Activated CD8-positive, alpha-beta memory T cell treated with anti-CD3 and anti-CD28 coated beads, Interleukin-2, amount 50 U/mL, for 48 hours (primary cell): Measurements from ENCODE around the gene AUP1.
"Not testable (repeated sequence)": the region's sequence is repeated elsewhere in the genome, so short reads cannot be mapped to it uniquely, and the experiment has no call there.

Experiments
- DNase-seq: peaks from one replicate; pipeline ENCODE4 v3.0.0-alpha.2; 2020

Gene AUP1

DNA sequence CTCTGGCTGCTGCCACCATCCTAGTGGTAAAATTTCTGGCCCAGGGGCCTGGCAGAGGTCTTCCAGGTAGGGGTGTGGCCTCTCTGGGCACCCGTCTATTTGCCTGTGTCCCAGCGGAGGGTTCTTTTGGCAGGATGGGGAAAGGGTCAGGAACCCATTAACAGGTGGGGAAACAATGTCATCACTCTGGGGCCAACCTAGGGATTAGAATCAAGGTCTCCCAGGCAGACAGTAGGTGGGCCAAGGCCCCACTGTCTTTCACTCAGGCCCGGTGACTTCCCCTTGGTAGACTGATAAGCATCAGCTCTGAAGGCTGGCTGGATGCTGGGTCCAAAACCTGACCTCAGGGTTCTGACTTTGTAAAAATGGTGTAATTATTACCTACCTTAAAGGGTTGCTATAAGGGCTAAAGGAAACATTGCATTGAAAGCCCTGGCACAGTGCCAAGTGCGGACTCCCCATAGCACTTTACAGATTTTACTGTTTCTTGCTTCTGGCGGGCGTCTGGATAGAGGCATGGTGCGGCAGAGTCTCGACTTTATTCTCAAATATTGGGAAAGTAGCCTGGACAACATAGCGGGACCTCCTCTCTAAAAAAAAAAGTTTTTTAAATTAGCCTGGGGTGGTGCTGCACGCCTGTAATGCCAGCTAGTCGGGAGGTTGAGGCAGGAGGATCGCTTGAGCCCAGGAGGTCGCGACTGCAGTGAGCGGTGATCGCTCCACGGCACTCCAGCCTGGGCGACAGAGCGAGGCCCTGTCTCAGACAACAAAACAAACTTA, 32.3 kb downstream of the AUP1 start:
- DNase-seq, result no peak

DNA sequence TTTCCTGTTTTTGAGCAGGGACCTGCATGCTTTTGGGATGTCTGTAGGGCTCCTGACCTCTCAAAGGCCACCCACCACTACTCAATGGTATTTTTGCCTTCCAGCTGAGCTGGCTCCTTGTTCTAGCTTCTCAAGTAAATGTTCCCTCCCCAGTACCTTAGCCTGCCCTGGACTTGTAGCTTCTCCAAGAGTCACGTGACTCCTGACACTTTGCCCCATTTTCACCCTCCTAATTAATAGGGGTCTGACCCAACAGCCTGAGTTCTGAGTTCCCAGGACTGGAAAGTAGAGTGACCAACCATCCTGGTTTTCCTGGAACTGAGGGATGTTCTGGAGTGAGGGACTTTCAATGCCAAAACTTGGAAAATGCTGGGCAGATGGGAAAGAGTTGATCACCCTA, 34.1 kb downstream of the AUP1 start:
- DNase-seq, result no peak

DNA sequence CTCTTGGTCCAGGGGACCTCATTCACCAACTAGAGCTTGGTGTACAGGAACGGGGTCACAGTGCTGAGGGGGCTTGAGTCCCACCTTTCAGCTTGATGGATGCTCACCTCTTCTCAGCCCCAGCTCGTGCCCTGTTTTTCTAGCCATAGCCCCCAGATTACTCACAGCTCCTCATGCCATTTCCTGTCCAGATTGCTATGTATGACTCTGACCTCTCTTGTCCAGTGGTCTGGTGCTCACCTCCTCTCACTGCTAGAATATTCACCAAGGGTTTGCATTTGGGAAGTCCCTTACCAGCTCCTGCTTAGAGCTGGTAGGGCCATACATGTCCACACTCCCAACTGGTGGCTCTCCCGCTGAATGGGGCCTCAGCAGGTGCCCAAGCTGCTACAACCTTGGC, 36.0 kb downstream of the AUP1 start:
- no peak for DNase-seq

DNA sequence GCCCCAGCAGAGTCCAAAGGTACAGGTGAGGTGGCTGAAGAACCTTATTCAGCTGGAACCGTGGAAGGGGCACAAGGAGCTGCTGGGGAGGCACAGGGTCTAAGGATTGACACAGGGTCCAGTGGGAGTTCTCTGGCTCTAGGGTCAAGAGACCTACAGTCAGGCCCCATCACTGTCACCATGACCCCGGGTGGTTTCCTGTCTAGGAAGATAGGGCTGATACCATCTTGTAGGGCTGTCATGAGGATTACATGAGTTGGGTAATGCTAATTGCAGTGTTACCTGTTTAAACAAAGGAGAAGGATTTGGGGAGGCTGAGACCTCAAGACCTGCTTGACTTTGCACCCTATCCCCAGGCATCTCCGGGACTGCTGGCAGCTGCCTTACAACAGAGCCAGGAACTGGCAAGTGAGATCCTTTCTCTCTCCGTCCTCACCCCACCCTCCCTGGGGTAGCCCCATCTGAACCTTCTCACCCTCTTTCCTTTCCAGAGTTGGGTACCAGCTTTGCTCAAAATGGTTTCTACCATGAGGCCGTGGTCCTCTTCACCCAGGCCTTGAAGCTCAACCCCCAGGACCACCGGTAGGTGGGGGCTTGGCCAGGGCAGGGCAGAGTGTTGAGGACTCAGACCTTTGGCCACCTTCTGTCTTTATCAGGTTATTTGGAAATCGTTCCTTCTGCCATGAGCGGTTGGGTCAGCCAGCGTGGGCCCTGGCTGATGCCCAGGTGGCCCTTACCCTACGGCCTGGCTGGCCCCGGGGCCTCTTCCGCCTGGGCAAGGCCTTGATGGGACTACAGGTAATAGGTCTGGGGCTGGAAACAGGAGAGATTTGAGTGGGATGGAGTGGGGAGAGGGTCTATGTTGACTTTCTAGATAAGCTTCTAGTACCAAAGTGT, 37.6 kb downstream of the AUP1 start:
- DNase-seq, result no peak

DNA sequence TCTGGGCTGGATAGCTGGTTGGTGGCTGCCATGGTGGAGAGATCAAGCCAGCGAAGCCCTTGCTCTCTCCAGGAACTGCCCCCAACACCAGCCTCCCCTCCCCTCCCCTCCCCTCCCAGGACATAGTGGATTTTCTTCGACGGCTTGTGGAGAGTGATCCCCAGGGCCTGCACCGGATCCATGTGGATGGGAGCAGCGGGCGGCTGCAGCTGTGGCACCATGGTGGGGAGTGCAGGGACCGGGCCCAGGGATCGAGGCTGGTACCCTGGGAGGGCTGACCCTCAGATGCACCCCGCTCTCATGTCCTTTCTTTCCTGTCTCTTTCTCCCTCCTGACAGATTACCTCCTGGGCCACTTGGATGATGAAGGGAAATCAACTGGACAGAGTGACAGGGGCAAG, 39.6 kb downstream of the AUP1 start:
- DNase-seq, result no peak

DNA sequence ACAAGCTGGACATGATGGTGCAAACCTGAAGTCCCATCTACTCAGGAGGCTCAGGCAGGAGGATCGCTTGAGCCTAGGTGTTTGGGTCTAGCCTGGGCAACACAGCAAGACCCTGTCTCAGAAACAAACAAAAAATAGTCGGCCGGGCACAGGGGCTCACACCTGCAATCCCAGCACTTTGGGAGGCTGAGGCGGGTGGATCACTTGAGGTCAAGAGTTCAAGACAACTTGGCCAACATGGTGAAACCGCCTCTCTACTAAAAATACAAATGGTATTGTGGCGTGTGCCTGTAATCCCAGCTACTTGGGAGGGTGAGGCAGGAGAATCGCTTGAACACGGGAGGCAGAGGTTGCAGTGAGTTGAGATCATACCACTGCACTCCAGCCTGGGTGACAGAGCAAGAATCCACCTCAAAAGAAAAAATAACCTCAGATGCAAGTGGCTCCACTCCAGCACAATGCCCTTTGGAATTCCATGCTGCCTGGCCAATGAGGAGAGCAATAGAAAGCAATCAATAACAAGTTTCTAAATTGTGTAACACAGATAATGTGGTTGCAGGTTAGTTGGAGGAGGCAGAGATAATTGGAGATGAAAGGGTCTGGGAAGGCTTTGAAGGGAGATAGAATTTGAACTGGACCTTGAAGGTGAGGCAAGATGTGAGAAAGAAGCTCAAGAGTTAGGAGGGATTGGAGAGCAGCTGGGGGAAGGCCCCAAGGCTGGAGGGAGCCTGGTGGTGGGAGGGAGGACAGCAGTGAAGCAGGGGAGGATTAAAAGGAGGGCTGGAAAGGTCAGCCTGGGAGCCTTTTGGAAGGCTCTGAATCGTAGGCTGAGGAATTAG, 40.6 kb downstream of the AUP1 start:
- no peak for DNase-seq

DNA sequence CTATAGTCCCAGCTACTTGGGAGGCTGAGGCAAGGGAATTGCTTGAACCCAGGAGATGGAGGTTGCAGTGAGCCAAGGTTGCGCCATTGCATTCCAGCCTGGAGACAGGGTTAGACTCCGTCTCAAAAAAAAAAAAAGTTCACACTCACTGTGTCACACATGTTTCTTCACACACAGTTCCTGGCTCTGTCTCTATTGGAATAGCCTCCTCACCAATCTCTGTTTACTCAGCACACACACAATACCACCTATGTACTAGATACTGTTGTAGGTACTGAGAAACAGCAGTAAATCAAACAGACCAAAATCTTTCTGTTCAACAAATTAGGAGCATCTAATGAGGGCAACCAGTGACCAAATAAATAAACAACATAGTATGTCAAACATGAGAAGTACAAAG, 43.4 kb downstream of the AUP1 start:
- no peak for DNase-seq

DNA sequence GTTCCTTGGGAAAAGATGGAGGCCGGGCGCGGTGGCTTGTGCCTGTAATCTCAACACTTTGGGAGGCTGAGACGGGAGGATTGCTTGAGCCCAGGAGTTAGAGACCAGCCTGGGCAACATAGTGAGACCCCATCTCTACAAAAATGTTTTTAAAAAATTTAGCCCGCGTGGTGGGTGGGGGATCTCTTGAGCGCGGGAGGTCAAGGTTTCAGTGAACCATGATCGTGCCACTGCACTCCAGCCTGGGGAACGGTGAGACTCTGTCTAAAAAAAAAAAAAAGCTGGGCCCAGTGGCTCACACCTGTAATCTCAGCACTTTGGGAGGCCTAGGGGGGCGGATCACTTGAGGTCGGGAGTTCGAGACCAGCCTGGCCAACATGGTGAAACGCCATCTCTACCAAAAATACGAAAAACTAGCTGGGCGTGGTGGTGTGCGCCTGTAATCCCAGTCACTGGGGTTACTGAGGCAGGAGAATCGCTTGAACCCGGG, 45.8 kb downstream of the AUP1 start:
- DNase-seq, result not testable (repeated sequence)

DNA sequence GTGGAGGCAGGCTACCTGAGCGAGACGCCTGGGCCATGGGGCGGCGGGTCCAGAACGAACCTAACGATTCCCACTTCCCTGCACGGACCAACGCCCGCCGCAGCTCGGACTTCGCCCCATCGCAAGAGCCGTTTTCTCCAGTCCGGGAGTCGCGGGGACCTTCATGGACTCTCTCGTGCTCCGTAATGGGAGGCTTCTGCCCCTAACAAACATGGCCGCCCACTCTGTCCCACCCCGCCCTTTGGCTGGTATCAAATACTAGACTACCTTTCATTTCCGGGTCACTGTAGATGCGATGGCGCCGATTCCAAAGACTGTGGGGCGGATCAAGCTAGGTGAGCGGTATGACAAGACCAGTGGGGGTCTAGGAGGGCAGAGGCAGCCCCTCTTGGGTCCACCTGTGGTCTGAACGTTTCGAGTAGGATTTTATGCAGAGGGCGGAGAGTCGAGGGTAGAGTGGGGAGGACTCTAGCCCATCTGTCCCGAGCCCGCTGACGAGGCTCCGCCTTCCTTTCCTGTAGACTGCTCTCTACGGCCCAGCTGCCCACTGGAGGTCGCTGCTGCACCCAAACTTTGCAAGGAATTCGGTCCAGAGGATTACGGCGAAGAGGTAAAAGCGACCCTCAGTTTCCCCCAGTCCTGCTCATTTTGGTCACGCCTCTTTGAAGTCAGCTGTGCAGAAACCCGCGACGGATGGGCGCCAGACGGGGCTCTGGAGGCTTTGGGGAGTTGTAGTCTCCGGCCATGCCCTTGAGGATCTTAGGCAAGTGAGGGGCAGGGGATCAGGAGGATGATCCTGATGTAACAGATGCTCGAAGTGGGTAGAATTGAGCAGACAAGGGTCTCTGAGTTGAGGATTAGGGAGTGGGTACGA, 46.5 kb downstream of the AUP1 start, which contains the start of the genes CCDC142 and TTC31:
TSS of gene CCDC142 (minus strand) at position 198 of the 874 bp plus-strand sequence. CDS start at position 37, 161 bp downstream.
TSS of gene TTC31 (plus strand) at position 281 of the 874 bp plus-strand sequence. CDS start at position 296, 15 bp downstream.
- peak; percentile 91 for DNase-seq

DNA sequence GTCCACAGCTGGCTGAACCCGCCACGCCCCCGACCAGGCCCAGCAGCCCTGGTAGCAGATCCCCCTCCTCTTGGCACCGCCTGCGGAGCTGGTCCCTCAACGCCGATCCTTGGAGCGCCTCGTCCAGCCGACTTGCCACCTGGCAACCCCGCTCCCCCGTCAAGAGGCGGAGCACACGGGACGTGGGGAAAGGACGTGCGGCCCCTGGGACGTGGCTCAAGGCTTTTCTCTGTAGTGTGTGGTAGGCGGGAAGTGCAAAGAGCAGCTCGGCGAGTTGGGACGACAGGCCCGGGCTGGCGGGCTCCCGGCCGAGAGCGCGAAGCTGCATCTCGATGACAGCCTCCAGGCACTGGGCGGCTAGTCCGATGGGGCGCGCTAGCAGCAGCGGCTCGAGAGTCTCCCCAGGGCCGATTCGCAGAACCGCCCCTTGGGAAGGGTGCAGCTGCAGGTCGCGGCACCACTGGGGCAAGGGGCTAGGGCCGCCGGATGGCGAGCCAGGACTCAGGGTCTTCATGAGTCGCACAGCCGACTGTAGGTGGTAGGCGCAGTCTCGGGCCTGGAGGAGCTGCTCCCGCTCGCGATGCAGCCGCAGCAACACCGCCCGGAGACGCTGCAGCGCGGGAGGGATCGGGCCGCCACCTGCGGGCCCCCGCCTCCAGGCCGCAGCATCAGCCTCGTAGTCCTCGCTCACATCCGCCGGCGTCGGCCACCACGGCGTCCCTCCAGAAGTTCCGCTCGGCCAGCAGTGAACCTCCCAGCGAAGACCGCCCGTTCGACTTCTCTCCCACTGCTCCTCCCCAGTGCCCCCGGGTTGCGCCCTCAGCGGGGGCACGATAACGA, 47.3 kb downstream of the AUP1 start:
- peak; percentile 83 for DNase-seq

DNA sequence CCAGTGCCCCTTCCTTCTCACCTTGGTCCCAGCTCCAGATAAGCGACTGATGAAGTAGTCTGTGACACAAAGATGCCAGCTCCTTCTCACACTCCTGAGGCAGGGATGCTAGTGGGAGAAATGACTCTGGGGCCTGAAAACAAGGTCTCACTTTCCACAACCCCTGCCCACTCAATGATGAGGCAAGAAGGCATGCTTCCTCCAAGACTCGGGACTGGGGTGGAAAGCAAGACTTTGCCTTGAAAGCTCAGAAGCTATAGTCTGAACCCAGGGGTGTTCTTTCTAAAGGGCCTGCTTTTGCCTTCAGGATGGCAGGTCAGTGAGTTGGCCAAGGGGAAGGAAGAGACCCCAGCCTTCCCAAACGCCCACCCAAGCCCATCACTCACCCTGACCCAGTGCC, 48.1 kb downstream of the AUP1 start:
- DNase-seq, result no peak
